HepG2 (cell line): Measurements from ENCODE around the gene TNFRSF6B. TPM values are rescaled to one million over a fixed set of nuclear protein-coding genes. Genes with fewer than 3 reads are reported as not detected.

ENCODE experiments used
- ATF5 ChIP-seq: sonication (generic); formaldehyde crosslinking; IDR thresholded peaks from 2 replicates; pipeline ENCODE4 v1.4.0; 2020; ENCODE audit warnings: mild to moderate bottlenecking, low read depth, missing genetic modification reagents
- CHD2 ChIP-seq: IDR thresholded peaks from 2 replicates; pipeline ENCODE4 v1.6.1; 2011; ENCODE audit warnings: low read depth, low read length, improper control_type of control experiment
- DPF2 ChIP-seq: sonication (generic); formaldehyde crosslinking; IDR thresholded peaks from 2 replicates; pipeline ENCODE4 v1.4.0; 2020; ENCODE audit warnings: mild to moderate bottlenecking, low read depth, missing genetic modification reagents, borderline replicate concordance
- HMGXB3 ChIP-seq: sonication (generic); formaldehyde crosslinking; IDR thresholded peaks from 2 replicates; pipeline ENCODE4 v1.4.0; 2020; ENCODE audit warnings: missing genetic modification reagents, borderline replicate concordance
- RNF2 ChIP-seq: fragments of 450-650 bp; conservative IDR thresholded peaks from 2 replicates; pipeline ENCODE4 v1.6.1; 2016; ENCODE audit warnings: low read depth
- SATB2 ChIP-seq: sonication (generic); formaldehyde crosslinking; IDR thresholded peaks from 2 replicates; pipeline ENCODE4 v1.5.0; 2020; ENCODE audit warnings: missing genetic modification reagents
- SNAPC2 ChIP-seq: sonication (generic); formaldehyde crosslinking; IDR thresholded peaks from 2 replicates; pipeline ENCODE4 v1.8.1; 2022; ENCODE audit warnings: mild to moderate bottlenecking, missing genetic modification reagents
- TAF15 ChIP-seq: fragments of 200-400 bp; formaldehyde crosslinking; IDR thresholded peaks from one replicate; pipeline ENCODE4 v1.6.1; 2018; ENCODE audit warnings: mild to moderate bottlenecking, low read depth, low read length; ENCODE audit not compliant: poor library complexity, severe bottlenecking
- THAP7 ChIP-seq: sonication (generic); formaldehyde crosslinking; IDR thresholded peaks from 2 replicates; pipeline ENCODE4 v1.8.1; 2023; ENCODE audit warnings: mild to moderate bottlenecking, missing genetic modification reagents
- ZNF549 ChIP-seq: sonication (generic); formaldehyde crosslinking; IDR thresholded peaks from 2 replicates; pipeline ENCODE4 v1.5.0; 2020; ENCODE audit warnings: missing genetic modification reagents
- ZNF563 ChIP-seq: sonication (generic); formaldehyde crosslinking; IDR thresholded peaks from 2 replicates; pipeline ENCODE4 v1.8.0; 2022; ENCODE audit warnings: mild to moderate bottlenecking, moderate library complexity, missing genetic modification reagents
- polyA plus RNA-seq, 8 experiments: library from polyadenylated mRNA; depleted of rRNA in 3 of 8; stranded (reverse) in 7 of 8; unstranded in 1 of 8; fragments of >200 nt; fragmentation: Illumina TruSeq in 4 of 8; extraction: Trizol in 4 of 8; gene quantifications; 2 replicates each; pipeline versions ENCODE4 v1.2.1 to v1.2.3, GENCODE V29; 2011 to 2016; ENCODE audit warnings: low read depth in 4 of 8, missing spikeins in 1 of 8, mixed read lengths in 1 of 8; ENCODE audit not compliant: insufficient read depth in 1 of 8
- total RNA-seq, 5 experiments: library from RNA; depleted of rRNA; stranded (reverse); fragments of >200 nt; fragmentation: Illumina TruSeq; extraction: Trizol; gene quantifications; 2 replicates each; pipeline ENCODE4 v1.2.3, GENCODE V29; 2016; ENCODE audit warnings: low read depth in 1 of 5

Gene TNFRSF6B
- total and polyA plus RNA-seq, 2 of the 13 experiments (the other 11 are each of a cell fraction or from before 2014, with no cell fraction given) = 0.24 TPM; not detected in 1

DNA sequence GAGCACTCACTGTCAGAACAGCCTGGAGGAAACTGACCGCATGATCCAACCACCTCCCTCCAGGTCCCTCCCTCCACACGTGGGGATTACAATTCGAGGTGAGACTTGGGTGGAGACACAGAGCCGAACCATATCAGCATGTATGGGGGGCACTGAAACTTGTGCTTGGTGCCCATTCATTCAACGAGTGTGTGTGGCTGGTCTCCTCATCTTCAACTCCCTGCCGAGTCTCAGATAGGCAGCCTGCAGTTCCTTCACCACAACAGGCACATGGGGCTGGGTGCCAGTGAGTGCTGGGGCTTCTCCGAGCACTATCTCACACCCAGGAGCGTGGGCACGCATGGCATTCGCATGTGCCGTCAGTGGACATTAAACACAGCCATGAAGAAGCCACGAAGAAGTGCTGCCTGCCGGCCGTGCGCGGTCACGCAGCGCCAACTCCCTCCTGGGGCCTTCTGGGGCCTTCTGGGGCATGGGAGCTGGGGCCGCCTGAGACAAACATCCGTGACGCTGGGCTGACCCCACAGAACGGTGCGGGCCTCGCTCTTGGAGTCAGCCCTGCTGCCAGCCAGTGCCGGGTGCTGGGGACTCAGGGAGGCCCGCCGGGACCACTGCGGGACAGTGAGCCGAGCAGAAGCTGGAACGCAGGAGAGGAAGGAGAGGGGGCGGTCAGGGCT is 39.1 kb upstream of the TNFRSF6B start (continued):
- TF ChIP-seq DPF2 (CRISPR knock-in tag) (no peak), RNF2 (no peak), SATB2 (CRISPR knock-in tag) (no peak), SNAPC2 (CRISPR knock-in tag) (no peak), THAP7 (CRISPR knock-in tag) (no peak), CHD2 (no peak), TAF15 (no peak), HMGXB3 (CRISPR knock-in tag) (no peak), ATF5 (CRISPR knock-in tag) (no peak), ZNF563 (CRISPR knock-in tag) (peak; percentile 31; the same call in 1 of the 2 replicates), ZNF549 (no peak)
- TF ChIP-seq, all 625 proteins: peak for 42
